K562 (cell line): ENCODE measurements around the gene ACHE. TPM values are rescaled to one million over a fixed set of nuclear protein-coding genes. Genes with fewer than 3 reads are reported as not detected.

Experiments used
- HDAC6 ChIP-seq: IDR thresholded peaks from 2 replicates; pipeline ENCODE4 v1.6.1; 2012; ENCODE audit warnings: low read depth, mild to moderate bottlenecking, control low read depth, inconsistent platforms, low read length, moderate library complexity
- MEF2D ChIP-seq: conservative IDR thresholded peaks from 2 replicates; pipeline ENCODE4 v1.6.1; 2016; ENCODE audit warnings: low read depth, missing genetic modification characterization, missing compliant biosample characterization
- MTA3 ChIP-seq: fragments of 450-650 bp; formaldehyde crosslinking; IDR thresholded peaks from 2 replicates; pipeline ENCODE4 v1.6.1; 2017; ENCODE audit warnings: mild to moderate bottlenecking, borderline replicate concordance
- POLR2A ChIP-seq: fragments of 450-650 bp; conservative IDR thresholded peaks from 2 replicates; pipeline ENCODE4 v1.6.1; 2016
- PREB ChIP-seq: sonication (generic); formaldehyde crosslinking; IDR thresholded peaks from 2 replicates; pipeline ENCODE4 v1.8.1; 2023; ENCODE audit warnings: mild to moderate bottlenecking, missing genetic modification reagents
- PTRF ChIP-seq: fragments of 450-650 bp; IDR thresholded peaks from 2 replicates; pipeline ENCODE4 v1.6.1; 2016; ENCODE audit warnings: mild to moderate bottlenecking, missing genetic modification characterization, missing compliant biosample characterization
- RB1 ChIP-seq: fragments of 450-650 bp; IDR thresholded peaks from 2 replicates; pipeline ENCODE4 v1.6.1; 2017; ENCODE audit warnings: low read depth, mild to moderate bottlenecking
- RHOXF2B ChIP-seq: fragments of 250-450 bp; sonication (Bioruptor Pico); conservative IDR thresholded peaks from 2 replicates; pipeline ENCODE4 v1.5.1; 2021
- SIN3B ChIP-seq: fragments of 450-650 bp; IDR thresholded peaks from 2 replicates; pipeline ENCODE4 v1.6.1; 2017; ENCODE audit warnings: low read depth, mild to moderate bottlenecking, moderate library complexity
- SMAD1 ChIP-seq: fragments of 150-350 bp; IDR thresholded peaks from 2 replicates; pipeline ENCODE4 v1.6.1; 2014; ENCODE audit warnings: low read length, low read depth; ENCODE audit not compliant: partially characterized antibody
- SMARCB1 ChIP-seq: IDR thresholded peaks from 2 replicates; pipeline ENCODE4 v1.6.1; 2011; ENCODE audit warnings: improper control_type of control experiment, low read depth; ENCODE audit not compliant: insufficient read length
- STAT6 ChIP-seq: sonication (generic); formaldehyde crosslinking; IDR thresholded peaks from 2 replicates; pipeline ENCODE4 v1.8.1; 2023; ENCODE audit warnings: mild to moderate bottlenecking, missing genetic modification reagents
- YBX1 ChIP-seq: fragments of 450-650 bp; IDR thresholded peaks from 2 replicates; pipeline ENCODE4 v1.7.1; 2016; ENCODE audit warnings: mild to moderate bottlenecking
- ZBTB26 ChIP-seq: fragments of 450-650 bp; formaldehyde crosslinking; IDR thresholded peaks from 2 replicates; pipeline ENCODE4 v1.4.0; 2022; ENCODE audit warnings: missing genetic modification characterization
- ZNF592 ChIP-seq: fragments of 450-650 bp; IDR thresholded peaks from 2 replicates; pipeline ENCODE4 v1.6.1; 2017; ENCODE audit warnings: antibody characterized with exemption, mild to moderate bottlenecking
- ZNF766 ChIP-seq: fragments of 200-800 bp; sonication (Bioruptor generic); conservative IDR thresholded peaks from 2 replicates; pipeline ENCODE4 v1.6.1; 2016; ENCODE audit warnings: missing genetic modification characterization, missing compliant biosample characterization
- polyA plus RNA-seq, 8 experiments: library from polyadenylated mRNA; depleted of rRNA in 4 of 8; stranded (reverse) in 5 of 8; unstranded in 3 of 8; fragments of >200 nt; fragmentation: Nextera tagmentation in 2 of 8; fragmentation: Illumina TruSeq in 1 of 8; extraction: Ambion mirVana in 2 of 8; extraction: Trizol in 1 of 8; gene quantifications; 2 replicates each; pipeline versions ENCODE4 v1.2.1 to v1.2.3, GENCODE V29; 2011 to 2014; ENCODE audit warnings: inconsistent platforms in 1 of 8, missing spikeins in 1 of 8
- total RNA-seq, 7 experiments: library from RNA; depleted of rRNA in 6 of 7; stranded (reverse); fragments of >200 nt in 6 of 7; fragmentation: Illumina TruSeq in 2 of 7; extraction: Trizol in 2 of 7; gene quantifications; 2 replicates each; pipeline versions ENCODE4 v1.2.1 to v1.2.3, GENCODE V29; 2011 to 2021; ENCODE audit warnings: low replicate concordance in 1 of 7
- TF ChIP-seq, protein P1 (sequence below): fragments of 450-650 bp; IDR thresholded peaks from 2 replicates; pipeline ENCODE4 v1.6.1; 2016; ENCODE audit warnings: borderline replicate concordance

Gene ACHE
- total and polyA plus RNA-seq, 9 of the 15 experiments (the other 6 are each of a cell fraction or from before 2014, with no cell fraction given), result 0.04 to 8.8 (median 1.9) TPM

GRCh38 chr7:100887516-100888290 lies 8.0 kb downstream of the ACHE start (continued):
- TF ChIP-seq SMARCB1 (no peak), PREB (CRISPR knock-in tag) (0 out of 2 replicates have a peak, but pooled peaks have one; percentile 20), SIN3B (no peak), ZBTB26 (CRISPR knock-in tag) (peak; percentile 68), MTA3 (no peak), PTRF (tag) (no peak), RHOXF2B (no peak), ZNF766 (CRISPR knock-in tag) (peak; percentile 78; the same call in 1 of the 2 replicates), MEF2D (tag) (no peak), RB1 (no peak), POLR2A (0 out of 2 replicates have a peak, but pooled peaks have one; percentile 3), HDAC6 (no peak), ZNF592 (peak; percentile 61; the same call in 1 of the 2 replicates), YBX1 (no peak), STAT6 (CRISPR knock-in tag) (no peak), SMAD1 (no peak)
- TF ChIP-seq, protein P1, sequence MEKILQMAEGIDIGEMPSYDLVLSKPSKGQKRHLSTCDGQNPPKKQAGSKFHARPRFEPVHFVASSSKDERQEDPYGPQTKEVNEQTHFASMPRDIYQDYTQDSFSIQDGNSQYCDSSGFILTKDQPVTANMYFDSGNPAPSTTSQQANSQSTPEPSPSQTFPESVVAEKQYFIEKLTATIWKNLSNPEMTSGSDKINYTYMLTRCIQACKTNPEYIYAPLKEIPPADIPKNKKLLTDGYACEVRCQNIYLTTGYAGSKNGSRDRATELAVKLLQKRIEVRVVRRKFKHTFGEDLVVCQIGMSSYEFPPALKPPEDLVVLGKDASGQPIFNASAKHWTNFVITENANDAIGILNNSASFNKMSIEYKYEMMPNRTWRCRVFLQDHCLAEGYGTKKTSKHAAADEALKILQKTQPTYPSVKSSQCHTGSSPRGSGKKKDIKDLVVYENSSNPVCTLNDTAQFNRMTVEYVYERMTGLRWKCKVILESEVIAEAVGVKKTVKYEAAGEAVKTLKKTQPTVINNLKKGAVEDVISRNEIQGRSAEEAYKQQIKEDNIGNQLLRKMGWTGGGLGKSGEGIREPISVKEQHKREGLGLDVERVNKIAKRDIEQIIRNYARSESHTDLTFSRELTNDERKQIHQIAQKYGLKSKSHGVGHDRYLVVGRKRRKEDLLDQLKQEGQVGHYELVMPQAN, result peak; percentile 30; the same call in 1 of the 2 replicates
